ENCODE results near the gene S100A10.

S100A10 gene

DNA sequence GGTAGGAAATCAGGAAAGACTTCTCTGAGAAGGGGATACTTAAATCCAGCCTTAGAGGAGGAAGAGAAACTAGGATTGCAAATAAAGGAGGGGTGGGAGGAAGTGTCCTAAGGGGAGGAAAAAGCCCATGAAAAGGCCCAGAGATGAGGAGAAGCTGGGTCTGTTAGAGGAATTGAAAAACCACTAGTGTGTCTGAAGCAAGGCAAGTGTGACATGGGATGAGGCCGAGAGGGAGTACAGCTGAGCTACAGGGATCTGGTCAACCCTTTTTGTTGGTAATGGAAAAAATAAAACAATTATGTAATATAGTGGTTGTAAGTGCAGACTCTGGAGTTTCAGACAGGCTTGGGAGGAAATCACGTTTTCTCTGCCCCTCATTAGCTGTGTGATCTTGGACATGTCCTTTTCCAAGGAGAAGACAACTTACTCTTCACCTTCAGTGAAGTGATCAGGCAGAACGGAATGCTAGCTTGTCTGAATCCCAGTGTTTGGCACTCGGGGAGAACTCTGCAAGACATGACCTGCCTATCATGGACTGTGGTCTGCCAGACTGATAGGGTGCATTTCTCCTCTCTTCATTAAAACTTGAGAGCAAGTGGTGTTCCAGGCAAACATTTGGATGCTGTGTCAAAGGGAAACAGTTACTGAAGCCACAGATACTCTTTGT lies 7.4 kb upstream of the S100A10 start:
- no peak for DNase-seq
- Mint-ChIP-seq H3K27ac (no peak overlapping the region), H3K4me3 (no peak overlapping the region), H3K27me3 (ENCODE audit: low read depth, poor library complexity) (peaks cover 10% of the 10 kb centered on the region), H3K9me3 (no peaks in the 10 kb centered on the region), H3K36me3 (ENCODE audit: low read depth) (no peaks in the 10 kb centered on the region), H3K4me1 (peaks cover 14% of the 10 kb centered on the region)
- TF ChIP-seq, protein P1, sequence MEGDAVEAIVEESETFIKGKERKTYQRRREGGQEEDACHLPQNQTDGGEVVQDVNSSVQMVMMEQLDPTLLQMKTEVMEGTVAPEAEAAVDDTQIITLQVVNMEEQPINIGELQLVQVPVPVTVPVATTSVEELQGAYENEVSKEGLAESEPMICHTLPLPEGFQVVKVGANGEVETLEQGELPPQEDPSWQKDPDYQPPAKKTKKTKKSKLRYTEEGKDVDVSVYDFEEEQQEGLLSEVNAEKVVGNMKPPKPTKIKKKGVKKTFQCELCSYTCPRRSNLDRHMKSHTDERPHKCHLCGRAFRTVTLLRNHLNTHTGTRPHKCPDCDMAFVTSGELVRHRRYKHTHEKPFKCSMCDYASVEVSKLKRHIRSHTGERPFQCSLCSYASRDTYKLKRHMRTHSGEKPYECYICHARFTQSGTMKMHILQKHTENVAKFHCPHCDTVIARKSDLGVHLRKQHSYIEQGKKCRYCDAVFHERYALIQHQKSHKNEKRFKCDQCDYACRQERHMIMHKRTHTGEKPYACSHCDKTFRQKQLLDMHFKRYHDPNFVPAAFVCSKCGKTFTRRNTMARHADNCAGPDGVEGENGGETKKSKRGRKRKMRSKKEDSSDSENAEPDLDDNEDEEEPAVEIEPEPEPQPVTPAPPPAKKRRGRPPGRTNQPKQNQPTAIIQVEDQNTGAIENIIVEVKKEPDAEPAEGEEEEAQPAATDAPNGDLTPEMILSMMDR (IDR thresholded peaks at IDR 0.05) = no peak

DNA sequence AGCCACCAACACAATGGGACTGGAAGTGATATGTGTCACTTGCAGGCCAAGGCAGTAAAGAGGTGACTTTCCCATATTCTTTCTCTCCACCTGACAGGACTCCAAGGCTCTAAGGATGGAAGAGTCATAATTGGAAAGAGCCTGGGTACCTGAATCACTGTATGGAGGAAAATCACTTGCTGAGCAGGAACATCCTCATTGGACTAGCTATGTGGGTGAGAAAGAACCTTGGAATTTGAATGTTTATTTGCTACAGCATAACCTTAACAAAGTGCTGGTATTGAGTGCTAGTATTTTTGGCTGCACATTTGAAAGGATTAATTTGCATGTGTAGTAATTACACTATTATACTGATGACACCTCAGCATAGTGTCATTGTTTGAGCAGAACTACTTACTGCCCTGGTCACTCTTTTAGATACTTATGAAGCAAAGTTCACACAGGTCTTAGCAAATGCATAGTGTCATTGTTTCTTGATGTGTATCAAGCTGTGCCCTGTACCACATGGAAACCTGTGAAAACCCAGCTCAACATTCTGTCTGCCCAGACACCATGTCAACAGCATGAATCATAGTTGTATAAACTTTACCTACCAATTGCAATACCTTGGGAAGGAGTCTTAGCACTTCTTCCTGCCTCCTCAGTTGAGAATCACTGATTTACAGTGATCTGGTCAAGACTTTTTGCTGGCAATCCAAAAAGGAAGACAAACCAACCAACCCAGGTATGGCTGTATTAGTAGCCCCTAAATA lies 5.1 kb upstream of the S100A10 start:
- H3K36me3 Mint-ChIP-seq (ENCODE audit: low read depth) = no peaks in the 10 kb centered on the region
- TF ChIP-seq, protein P1 (IDR thresholded peaks at IDR 0.05) = no peak

DNA sequence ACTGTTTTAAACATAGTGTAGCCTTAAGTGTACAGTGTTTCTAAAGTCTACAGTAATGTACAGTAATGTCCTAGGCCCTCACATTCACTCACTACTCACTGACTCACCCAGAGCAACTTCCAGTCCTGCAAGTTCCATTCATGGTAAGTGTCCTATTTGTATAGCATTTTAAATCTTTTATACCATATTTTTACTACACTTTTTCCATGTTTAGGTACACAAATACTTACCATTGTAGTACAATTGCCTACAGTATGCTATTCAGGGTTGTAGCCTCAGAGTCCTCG lies 3.6 kb upstream of the S100A10 start:
- Mint-ChIP-seq H3K27ac (no peak overlapping the region), H3K4me1 (peaks cover 20% of the 10 kb centered on the region), H3K9me3 (no peaks in the 10 kb centered on the region), H3K36me3 (ENCODE audit: low read depth) (no peaks in the 10 kb centered on the region), H3K4me3 (no peak overlapping the region), H3K27me3 (ENCODE audit: low read depth, poor library complexity) (peaks cover 3% of the 10 kb centered on the region)
- TF ChIP-seq, protein P1 (IDR thresholded peaks at IDR 0.05) = no peak
- no peak for DNase-seq

More for the DNA sequence above, 5.1 kb upstream of the S100A10 start:
- H3K4me3 Mint-ChIP-seq = no peak overlapping the region
- no peak overlapping the region for H3K27ac Mint-ChIP-seq
- H3K9me3 Mint-ChIP-seq = no peaks in the 10 kb centered on the region
- peaks cover 6% of the 10 kb centered on the region for H3K27me3 Mint-ChIP-seq (ENCODE audit: low read depth, poor library complexity)
- DNase-seq = no peak
- H3K4me1 Mint-ChIP-seq = peaks cover 21% of the 10 kb centered on the region

DNA sequence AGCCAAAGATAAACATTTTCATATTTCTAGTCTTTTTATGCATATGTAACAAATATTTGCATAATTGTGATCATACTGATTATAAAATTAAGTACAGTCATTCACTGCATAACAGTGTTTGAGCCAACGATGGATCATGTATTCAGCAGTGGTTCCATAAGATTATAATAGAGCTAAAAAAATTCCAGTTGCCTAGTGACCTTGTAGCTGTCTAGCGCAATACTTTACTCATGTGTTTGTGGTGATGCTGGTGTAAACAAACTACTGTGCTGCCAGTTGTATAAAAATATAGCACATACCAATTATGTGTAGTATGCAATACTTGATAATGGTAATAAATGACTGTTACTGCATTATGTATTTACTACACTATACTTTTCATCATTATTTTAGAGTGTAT lies 2.1 kb upstream of the S100A10 start:
- TF ChIP-seq, protein P1 (IDR thresholded peaks at IDR 0.05) = no peak

DNA sequence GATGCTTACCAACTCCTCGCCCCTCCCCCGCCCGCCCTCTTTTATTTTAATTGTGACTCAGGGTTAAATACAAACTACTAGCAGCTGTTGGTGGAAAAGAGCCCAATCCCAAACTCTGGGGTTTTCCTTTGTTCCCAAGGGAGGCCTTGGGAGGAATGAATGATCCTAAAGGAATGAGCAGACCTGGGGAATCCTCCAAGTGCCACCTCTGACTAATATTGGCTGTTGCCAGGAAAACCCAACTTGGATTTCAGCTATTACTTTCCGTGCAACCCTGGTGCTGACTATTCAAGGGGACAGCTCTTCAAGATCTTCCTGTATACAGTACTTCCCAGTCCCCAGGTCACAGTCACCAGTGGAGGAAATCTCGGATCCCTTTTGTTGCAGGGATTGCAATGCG lies 1.3 kb upstream of the S100A10 start:
- Mint-ChIP-seq H3K4me1 (peaks cover 43% of the 10 kb centered on the region), H3K27ac (no peak overlapping the region), H3K27me3 (ENCODE audit: low read depth, poor library complexity) (peaks cover 8% of the 10 kb centered on the region), H3K4me3 (peak overlapping the region; percentile 41), H3K36me3 (ENCODE audit: low read depth) (no peaks in the 10 kb centered on the region), H3K9me3 (no peaks in the 10 kb centered on the region)
- DNase-seq = no peak
- TF ChIP-seq, protein P1 (IDR thresholded peaks at IDR 0.05) = no peak

More for the DNA sequence above, 2.1 kb upstream of the S100A10 start:
- Mint-ChIP-seq H3K4me1 (peaks cover 35% of the 10 kb centered on the region), H3K9me3 (no peaks in the 10 kb centered on the region), H3K36me3 (ENCODE audit: low read depth) (no peaks in the 10 kb centered on the region), H3K27ac (no peak overlapping the region), H3K27me3 (ENCODE audit: low read depth, poor library complexity) (peaks cover 8% of the 10 kb centered on the region), H3K4me3 (no peak overlapping the region)
- no peak for DNase-seq

All from nephron progenitor cell (in vitro differentiated cells).